NCI-H524 (cell line): ENCODE results near the gene CPED1.

Experiments
- DNase-seq, 2 experiments: peaks; one replicate each; lab custom pipeline; 2025; lab: John Stamatoyannopoulos, UW

The CPED1 gene

GRCh38 chr7:120988591-120989256 is at the start of gene CPED1:
CPED1 (plus strand) TSS chr7:120988711; CDS start chr7:120989622, 911 bp downstream.
- DNase-seq, result peak in 1 of 2 experiments; percentile 44

DNA sequence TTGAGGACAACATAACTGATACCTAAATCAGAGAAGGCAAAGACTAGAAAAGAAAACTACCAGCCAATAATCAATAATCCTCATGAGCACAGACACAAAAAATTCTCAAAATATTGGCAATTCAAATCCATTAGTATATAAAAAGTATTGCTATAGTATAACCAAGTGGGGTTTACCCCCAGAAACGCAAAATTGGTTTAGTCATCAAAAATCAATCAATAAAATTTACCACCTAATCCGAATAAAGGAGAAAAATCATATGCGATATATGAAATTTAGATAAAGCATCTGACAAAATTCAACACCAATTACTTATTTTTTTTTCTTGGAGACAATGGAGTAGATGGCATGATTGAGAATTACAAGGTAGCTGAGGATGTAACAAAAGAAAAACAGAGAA is 49.2 kb upstream of the CPED1 start:
- no peak for DNase-seq

DNA sequence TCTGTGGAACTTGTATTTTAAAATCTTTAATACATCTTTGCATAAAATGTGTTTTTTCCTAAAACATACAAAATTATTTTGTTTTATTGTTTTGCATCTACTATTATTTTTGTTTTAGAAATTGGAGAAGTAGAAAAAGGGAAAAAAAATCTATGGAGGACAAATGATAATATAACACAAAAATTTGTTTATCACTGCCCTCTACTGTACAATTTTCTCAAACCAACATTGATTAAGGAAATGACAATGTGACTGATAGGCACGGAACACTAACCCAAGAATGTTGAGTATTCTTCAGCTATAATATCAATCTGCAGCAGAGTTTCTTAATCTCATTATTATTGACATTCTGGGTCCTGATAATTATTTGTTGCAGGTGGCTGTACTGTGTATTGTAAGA is 47.4 kb upstream of the CPED1 start:
- DNase-seq, result peak in 1 of 2 experiments; percentile 46

- DNase-seq, result no peak
These were observed 46.7 kb upstream of the CPED1 start for GRCh38 chr7:120941856-120942255.

- DNase-seq, result no peak
These were observed 45.6 kb upstream of the CPED1 start for GRCh38 chr7:120942861-120943260.

DNA sequence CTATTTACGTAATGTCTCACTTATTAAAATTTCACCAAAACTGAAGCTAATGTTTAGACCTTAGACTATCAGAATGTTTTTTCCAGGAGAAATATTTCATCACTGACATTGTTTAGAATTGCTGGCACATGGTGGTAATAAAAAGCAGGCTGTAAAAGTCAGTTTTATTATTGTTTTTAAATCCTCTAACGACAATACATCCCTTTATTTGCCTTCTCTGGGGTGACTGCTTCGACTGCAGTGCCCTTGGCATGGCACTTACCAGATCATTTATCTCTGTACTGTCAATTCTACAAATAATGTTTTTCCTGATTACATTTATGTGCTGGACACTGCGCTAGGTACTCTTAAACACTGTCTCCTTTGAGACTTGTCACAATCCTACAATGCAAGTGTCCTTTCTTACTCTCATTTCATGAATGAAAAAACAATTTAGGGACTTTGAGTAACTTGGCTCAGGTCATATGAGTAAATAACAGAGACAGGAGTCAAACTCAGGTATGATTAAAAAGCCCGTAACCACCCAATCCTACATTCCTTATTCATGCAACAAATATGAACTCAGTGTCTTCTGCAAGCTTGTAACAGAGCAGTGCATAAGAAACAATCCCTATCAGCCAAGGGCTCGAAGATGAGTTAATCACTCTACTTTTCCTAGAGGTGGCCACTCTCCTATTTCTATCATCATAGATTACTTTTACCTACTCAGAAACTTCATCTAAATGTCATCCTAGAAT is 43.5 kb upstream of the CPED1 start:
- DNase-seq, result no peak

DNA sequence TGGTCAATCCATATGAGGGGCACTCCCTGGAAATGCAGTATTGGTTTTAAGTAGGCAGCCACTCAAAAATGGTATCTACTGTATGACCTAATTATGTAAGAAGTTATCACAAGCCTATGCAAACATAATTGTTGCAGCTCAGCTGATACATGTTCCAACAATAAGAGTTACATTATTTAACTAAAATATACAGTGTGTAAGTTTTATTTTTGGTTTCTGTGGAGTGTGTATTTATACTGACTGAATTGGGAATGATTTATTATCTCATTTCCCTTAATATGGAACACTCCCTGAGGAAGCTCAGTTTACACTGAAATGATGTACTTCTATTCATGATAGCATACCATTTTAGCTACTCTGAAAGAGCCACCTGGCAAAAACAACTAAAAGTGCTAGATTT is 40.5 kb upstream of the CPED1 start:
- DNase-seq, result no peak

DNA sequence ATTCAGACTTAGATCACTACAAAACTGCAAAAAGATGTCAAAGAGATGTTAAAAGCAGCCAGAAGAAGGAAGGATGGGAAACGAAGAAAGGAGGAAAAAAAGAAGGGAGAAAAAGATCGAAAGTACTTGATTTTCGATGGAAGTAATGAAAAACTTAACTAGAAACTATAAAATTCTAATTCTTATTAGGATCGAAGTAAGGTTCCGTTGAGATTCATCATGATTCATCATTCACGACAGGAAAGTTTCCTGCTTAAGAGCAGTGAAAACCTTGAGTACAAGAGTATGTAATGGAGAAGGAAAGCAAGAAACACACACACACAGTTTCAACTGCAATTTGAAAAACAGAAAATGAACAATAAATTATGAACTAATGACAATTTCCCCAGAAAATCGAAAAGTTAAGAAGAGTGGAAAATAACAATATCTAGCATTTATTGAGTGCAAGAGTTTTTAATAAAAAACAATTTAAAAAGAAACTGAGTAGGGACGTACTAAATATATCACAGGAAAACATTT is 39.1 kb upstream of the CPED1 start:
- DNase-seq, result no peak

- DNase-seq, result no peak
These were observed 38.4 kb upstream of the CPED1 start for GRCh38 chr7:120949998-120950538.

- DNase-seq, result peak; percentile 94 to 97
These were observed 37.8 kb upstream of the CPED1 start, which contains the start of gene ING3 for GRCh38 chr7:120950539-120951308. ING3 (plus strand) TSS chr7:120950777; CDS start chr7:120950897, 120 bp downstream.

- DNase-seq, result no peak
These were observed 37.2 kb upstream of the CPED1 start for GRCh38 chr7:120951309-120951699.

DNA sequence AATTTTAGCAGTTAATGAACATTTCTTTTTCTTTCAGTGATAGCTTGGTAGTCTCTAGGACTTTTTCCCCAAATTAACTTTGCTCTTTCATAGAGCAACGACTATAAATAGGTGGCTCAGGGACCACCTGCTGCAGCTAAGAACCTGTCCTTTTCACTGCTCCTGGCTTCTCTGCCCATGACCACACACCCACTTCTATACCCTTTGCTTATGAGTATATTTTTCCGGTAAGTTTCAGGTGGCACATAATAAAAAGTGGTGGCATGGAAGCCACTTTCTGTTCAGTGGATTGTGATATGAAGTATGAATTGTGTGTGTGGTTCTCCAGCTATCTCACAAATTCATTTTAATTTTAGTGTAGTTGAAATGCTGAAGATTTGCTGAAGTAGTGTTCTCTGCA is 36.7 kb upstream of the CPED1 start:
- no peak for DNase-seq

DNA sequence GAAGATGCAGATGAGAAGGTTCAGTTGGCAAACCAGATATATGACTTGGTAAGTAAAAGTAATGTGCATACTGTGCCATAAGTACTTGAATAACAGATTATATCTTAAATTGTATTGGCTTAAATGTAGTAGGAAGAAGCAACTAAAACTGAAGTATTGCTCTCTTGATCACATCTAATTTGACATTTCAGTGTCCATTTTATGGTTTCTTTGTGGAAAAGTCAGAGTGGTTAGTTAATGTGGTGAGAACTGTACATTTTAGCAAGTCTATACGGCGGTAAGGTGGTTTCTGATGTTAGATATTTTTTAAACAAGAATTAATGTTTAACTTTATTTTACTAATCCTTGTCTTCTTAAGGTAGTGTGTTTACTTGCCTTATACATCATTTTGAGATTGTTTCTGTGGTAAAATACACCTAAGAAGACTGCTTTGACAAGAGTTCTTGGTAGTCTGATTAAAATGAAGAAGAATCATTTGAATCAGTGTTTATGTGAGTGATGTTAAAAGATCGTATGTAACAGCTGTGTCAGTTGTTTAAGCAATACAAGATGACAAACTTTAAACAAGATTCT is 32.8 kb upstream of the CPED1 start:
- DNase-seq, result no peak

- no peak for DNase-seq
These were observed 28.5 kb upstream of the CPED1 start for GRCh38 chr7:120959929-120960484.

DNA sequence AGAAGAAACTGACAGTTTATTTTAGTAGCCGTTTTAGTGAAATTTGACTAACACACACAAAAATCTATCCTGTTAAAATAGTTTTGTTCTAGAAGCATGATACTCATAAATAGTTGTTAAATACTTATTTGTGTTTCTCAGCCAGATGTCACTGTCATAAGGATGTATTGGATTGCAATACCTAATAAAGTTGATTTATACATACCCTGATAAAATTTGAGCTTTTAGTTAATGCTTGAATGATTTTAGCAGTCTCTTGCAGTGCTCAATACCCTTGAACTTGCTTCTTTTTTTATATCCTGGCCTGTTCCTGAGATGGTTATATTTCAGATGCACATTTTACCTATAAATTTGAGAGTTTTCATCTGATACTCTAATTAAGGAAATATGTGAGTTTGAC is 27.8 kb upstream of the CPED1 start:
- DNase-seq, result no peak

DNA sequence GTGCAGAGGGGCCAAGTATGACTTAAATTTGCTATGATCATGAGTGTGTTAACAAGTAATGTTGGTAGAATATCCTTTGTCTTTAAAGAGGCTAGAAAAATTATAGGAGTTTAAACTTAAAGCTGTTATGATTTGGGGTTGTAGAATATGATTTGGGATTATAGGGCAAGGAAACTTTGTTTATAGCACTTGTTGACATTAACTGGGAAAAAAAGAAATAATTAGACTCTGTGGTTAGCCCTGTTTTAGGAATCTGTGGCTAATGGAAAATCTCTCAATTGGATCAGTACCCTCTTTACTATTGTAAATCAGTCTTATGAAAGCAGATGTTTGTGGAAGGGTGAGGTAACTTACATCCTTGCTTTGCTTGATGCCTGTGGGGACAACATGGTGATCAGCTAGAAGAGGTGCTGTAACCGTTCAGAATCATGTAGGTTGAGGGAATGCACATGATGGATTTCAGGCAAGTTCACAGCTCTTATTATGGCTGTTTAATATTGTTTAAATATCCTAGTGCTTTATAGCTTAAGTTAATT is 26.8 kb upstream of the CPED1 start:
- no peak for DNase-seq

- DNase-seq, result no peak
These were observed 24.4 kb upstream of the CPED1 start for GRCh38 chr7:120964088-120964487.

DNA sequence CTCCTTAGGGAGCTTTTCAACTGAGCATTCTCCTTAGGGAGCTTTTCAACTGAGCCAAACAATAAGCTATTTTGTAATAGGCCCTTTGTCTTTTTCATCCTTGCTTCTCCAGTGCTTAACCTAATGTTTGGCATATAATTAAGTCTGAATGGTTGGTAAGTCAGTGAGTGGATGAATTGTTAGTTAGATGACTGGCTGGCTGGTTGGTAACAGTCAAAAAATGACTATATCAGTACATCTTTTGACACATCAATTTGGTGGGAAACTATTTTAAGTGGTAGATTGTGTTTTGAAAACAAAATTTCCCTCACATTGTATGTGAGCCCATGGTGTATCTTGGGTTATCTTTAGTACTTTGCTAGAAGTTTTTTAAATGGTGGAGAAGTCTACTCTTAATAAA is 21.6 kb upstream of the CPED1 start:
- DNase-seq, result no peak

- DNase-seq, result no peak
These were observed 14.7 kb upstream of the CPED1 start for GRCh38 chr7:120973849-120974248.

GRCh38 chr7:120979765-120980499 is 8.6 kb upstream of the CPED1 start:
- DNase-seq, result no peak

DNA sequence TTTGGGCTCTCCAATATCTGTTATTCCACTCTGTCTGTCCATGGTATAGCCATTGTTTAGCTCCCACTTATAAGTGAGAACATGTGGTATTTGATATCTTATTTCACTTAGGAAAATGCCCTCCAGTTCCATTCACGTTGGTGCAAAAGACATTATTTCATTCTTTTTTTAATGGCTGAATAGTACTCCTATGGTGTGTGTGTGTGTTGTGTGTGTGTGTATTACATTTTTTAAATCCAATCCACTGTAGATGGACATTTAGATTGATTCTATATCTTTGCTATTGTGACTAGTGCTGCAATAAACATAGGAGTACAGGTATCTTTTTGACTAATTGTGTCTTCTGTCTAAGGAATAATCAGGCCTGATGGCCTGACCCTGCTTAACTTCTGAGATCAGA is 7.4 kb upstream of the CPED1 start:
- DNase-seq, result no peak
